Neural cell (in vitro differentiated cells): ENCODE data around the gene GALNT13. TPM values are rescaled to one million over a fixed set of nuclear protein-coding genes. Genes with fewer than 3 reads are reported as not detected.

Experiments
- H2AFZ ChIP-seq: fragments of 200-600, 300-800 bp; sonication (generic), shearing (Covaris generic); 2 replicates; pipeline ENCODE4 v1.6.0; 2014; ENCODE audit warnings: low read depth, mild to moderate bottlenecking, antibody characterized with exemption, low read length, moderate library complexity
- H3F3A ChIP-seq: fragments of 200-600 bp; shearing (Covaris generic); 2 replicates; pipeline ENCODE4 v1.6.1; 2016; ENCODE audit warnings: mild to moderate bottlenecking, moderate library complexity, mixed read lengths, antibody characterized with exemption, low read length; ENCODE audit not compliant: insufficient read depth, poor library complexity, severe bottlenecking
- H3K27ac ChIP-seq: fragments of 200-600, 300-800 bp; sonication (generic), shearing (Covaris generic); 2 replicates; pipeline ENCODE4 v1.5.1; 2014; ENCODE audit warnings: mild to moderate bottlenecking, low read length, moderate library complexity
- H3K27me3 ChIP-seq: fragments of 300-800, 200-600 bp; sonication (generic), shearing (Covaris generic); 2 replicates; pipeline ENCODE4 v1.6.0; 2014; ENCODE audit warnings: mild to moderate bottlenecking, low read depth, low read length, moderate library complexity; ENCODE audit not compliant: insufficient read depth
- H3K36me3 ChIP-seq: fragments of 300-800, 200-600 bp; sonication (generic), shearing (Covaris generic); 2 replicates; pipeline ENCODE4 v1.5.1; 2014; ENCODE audit warnings: mild to moderate bottlenecking, antibody characterized with exemption, low read length, moderate library complexity; ENCODE audit not compliant: insufficient read depth
- H3K4me2 ChIP-seq: fragments of 300-800, 200-600 bp; sonication (generic), shearing (Covaris generic); 2 replicates; pipeline ENCODE4 v1.6.0; 2014; ENCODE audit warnings: mild to moderate bottlenecking, low read length
- H3K4me3 ChIP-seq: fragments of 300-800, 200-600 bp; sonication (generic), shearing (Covaris generic); 2 replicates; pipeline ENCODE4 v1.5.1; 2014; ENCODE audit warnings: mild to moderate bottlenecking, low read length, moderate library complexity
- H3K79me2 ChIP-seq: fragments of 200-600 bp; shearing (Covaris generic); replicated peaks from 2 replicates; pipeline ENCODE4 v1.6.0; 2014; ENCODE audit warnings: mild to moderate bottlenecking, low read length, moderate library complexity; ENCODE audit not compliant: insufficient read depth
- H3K9ac ChIP-seq: fragments of 300-800, 200-600 bp; sonication (generic), shearing (Covaris generic); 2 replicates; pipeline ENCODE4 v1.6.1; 2016; ENCODE audit warnings: mild to moderate bottlenecking, low read length, mixed read lengths
- H3K9me2 ChIP-seq: fragments of 200-600 bp; shearing (Covaris generic); 2 replicates; pipeline ENCODE4 v1.6.1; 2016; ENCODE audit warnings: mild to moderate bottlenecking, low read length, mixed read lengths; ENCODE audit not compliant: insufficient read depth
- H3K9me3 ChIP-seq: fragments of 200-600, 300-800 bp; sonication (generic), shearing (Covaris generic); 2 replicates; pipeline ENCODE4 v1.6.1; 2016; ENCODE audit warnings: mild to moderate bottlenecking, mixed run types, low read length, moderate library complexity, mixed read lengths
- H4K20me1 ChIP-seq: fragments of 200-600 bp; shearing (Covaris generic); 2 replicates; pipeline ENCODE4 v1.6.1; 2016; ENCODE audit warnings: mild to moderate bottlenecking, mixed run types; ENCODE audit not compliant: insufficient read depth
- CTCF ChIP-seq: fragments of 450-650 bp; IDR thresholded peaks from 2 replicates; pipeline ENCODE4 v1.5.1; 2014; ENCODE audit warnings: antibody characterized with exemption, mild to moderate bottlenecking, moderate library complexity; ENCODE audit not compliant: poor library complexity, severe bottlenecking
- EP300 ChIP-seq: fragments of 450-650 bp; conservative IDR thresholded peaks from 2 replicates; pipeline ENCODE4 v1.6.1; 2014; ENCODE audit warnings: antibody characterized with exemption, mild to moderate bottlenecking, moderate library complexity; ENCODE audit not compliant: poor library complexity, severe bottlenecking
- EZH2 ChIP-seq: fragments of 200-600, 300-800 bp; shearing (Covaris generic), sonication (generic); IDR thresholded peaks from 2 replicates; pipeline ENCODE4 v1.6.1; 2014; ENCODE audit warnings: antibody characterized with exemption, low read length, borderline replicate concordance, mild to moderate bottlenecking; ENCODE audit not compliant: insufficient read depth, poor library complexity, severe bottlenecking
- MXI1 ChIP-seq: fragments of 450-650 bp; conservative IDR thresholded peaks from 2 replicates; pipeline ENCODE4 v1.6.1; 2014; ENCODE audit warnings: antibody characterized with exemption, mild to moderate bottlenecking; ENCODE audit not compliant: poor library complexity, severe bottlenecking
- POLR2AphosphoS5 ChIP-seq: IDR thresholded peaks from 2 replicates; pipeline ENCODE4 v1.6.1; 2012
- RAD21 ChIP-seq: fragments of 450-650 bp; conservative IDR thresholded peaks from 2 replicates; pipeline ENCODE4 v1.6.1; 2014; ENCODE audit warnings: antibody characterized with exemption, mild to moderate bottlenecking, moderate library complexity
- REST ChIP-seq: IDR thresholded peaks from 2 replicates; pipeline ENCODE4 v1.6.1; 2012; ENCODE audit warnings: borderline replicate concordance
- SMC3 ChIP-seq: fragments of 450-650 bp; conservative IDR thresholded peaks from 2 replicates; pipeline ENCODE4 v1.6.1; 2014; ENCODE audit warnings: antibody characterized with exemption, mild to moderate bottlenecking, moderate library complexity; ENCODE audit not compliant: poor library complexity
- TAF1 ChIP-seq: IDR thresholded peaks from 2 replicates; pipeline ENCODE4 v1.6.1; 2012; ENCODE audit warnings: low read depth
- polyA plus RNA-seq: library from polyadenylated mRNA; depleted of rRNA; stranded (reverse); fragments of >200 nt; gene quantifications from 2 replicates; pipeline ENCODE4 v1.2.3, GENCODE V29; 2014

Gene GALNT13
- polyA plus RNA-seq, 1 donor from 2014 or later: 12.4 TPM

GRCh38 chr2:153963256-153963655, 91.5 kb downstream of the GALNT13 start:
- no peaks in the 10 kb centered on the region for H3K79me2 ChIP-seq
- H3K9me2 ChIP-seq: no peaks in the 10 kb centered on the region
- no peak overlapping the region for H3K4me3 ChIP-seq
- no peaks in the 10 kb centered on the region for H3K9me3 ChIP-seq
- no peaks in the 10 kb centered on the region for H3K27me3 ChIP-seq
- no peak overlapping the region for H3K27ac ChIP-seq
- no peaks in the 10 kb centered on the region for H3F3A ChIP-seq
- no peaks in the 10 kb centered on the region for H4K20me1 ChIP-seq
- no peak overlapping the region for H2AFZ ChIP-seq
- TF ChIP-seq MXI1 (no peak), SMC3 (no peak), RAD21 (no peak)
- H3K9ac ChIP-seq: no peak overlapping the region
- H3K4me2 ChIP-seq: no peak overlapping the region
- H3K36me3 ChIP-seq: no peaks in the 10 kb centered on the region

GRCh38 chr2:153967248-153967973, 95.7 kb downstream of the GALNT13 start:
- no peaks in the 10 kb centered on the region for H3K9me2 ChIP-seq
- no peaks in the 10 kb centered on the region for H3K36me3 ChIP-seq
- H3K27ac ChIP-seq: no peak overlapping the region
- no peak overlapping the region for H3K4me3 ChIP-seq
- H3K9me3 ChIP-seq: no peaks in the 10 kb centered on the region
- no peak overlapping the region for H2AFZ ChIP-seq
- no peaks in the 10 kb centered on the region for H3K79me2 ChIP-seq
- TF ChIP-seq TAF1 (no peak), POLR2AphosphoS5 (no peak), EP300 (no peak), SMC3 (no peak), REST (no peak), MXI1 (no peak), EZH2 (no peak), CTCF (no peak), RAD21 (no peak)
- no peaks in the 10 kb centered on the region for H3F3A ChIP-seq
- H4K20me1 ChIP-seq: no peaks in the 10 kb centered on the region
- no peaks in the 10 kb centered on the region for H3K27me3 ChIP-seq
- H3K9ac ChIP-seq: no peak overlapping the region
- H3K4me2 ChIP-seq: no peak overlapping the region
